GM12875 (cell line): ENCODE results near the gene TRPV4.
"Not testable (repeated sequence)": the region's sequence is repeated elsewhere in the genome, so short reads cannot be mapped to it uniquely, and the experiment has no call there.

Source experiments
- H3K4me3 ChIP-seq: one replicate; pipeline ENCODE4 v1.5.1; 2011; ENCODE audit warnings: low read depth, low read length, control low read depth
- TF ChIP-seq, protein P1 (sequence below): IDR thresholded peaks from 2 replicates; pipeline ENCODE4 v1.5.1; 2011; ENCODE audit warnings: low read depth, mild to moderate bottlenecking, control low read depth, inconsistent platforms, low read length, moderate library complexity, borderline replicate concordance; ENCODE audit not compliant: insufficient read depth

The TRPV4 gene

GRCh38 chr12:109868182-109869051 lies 35.2 kb upstream of the TRPV4 start:
- no peak overlapping the region for H3K4me3 ChIP-seq
- TF ChIP-seq, protein P1, sequence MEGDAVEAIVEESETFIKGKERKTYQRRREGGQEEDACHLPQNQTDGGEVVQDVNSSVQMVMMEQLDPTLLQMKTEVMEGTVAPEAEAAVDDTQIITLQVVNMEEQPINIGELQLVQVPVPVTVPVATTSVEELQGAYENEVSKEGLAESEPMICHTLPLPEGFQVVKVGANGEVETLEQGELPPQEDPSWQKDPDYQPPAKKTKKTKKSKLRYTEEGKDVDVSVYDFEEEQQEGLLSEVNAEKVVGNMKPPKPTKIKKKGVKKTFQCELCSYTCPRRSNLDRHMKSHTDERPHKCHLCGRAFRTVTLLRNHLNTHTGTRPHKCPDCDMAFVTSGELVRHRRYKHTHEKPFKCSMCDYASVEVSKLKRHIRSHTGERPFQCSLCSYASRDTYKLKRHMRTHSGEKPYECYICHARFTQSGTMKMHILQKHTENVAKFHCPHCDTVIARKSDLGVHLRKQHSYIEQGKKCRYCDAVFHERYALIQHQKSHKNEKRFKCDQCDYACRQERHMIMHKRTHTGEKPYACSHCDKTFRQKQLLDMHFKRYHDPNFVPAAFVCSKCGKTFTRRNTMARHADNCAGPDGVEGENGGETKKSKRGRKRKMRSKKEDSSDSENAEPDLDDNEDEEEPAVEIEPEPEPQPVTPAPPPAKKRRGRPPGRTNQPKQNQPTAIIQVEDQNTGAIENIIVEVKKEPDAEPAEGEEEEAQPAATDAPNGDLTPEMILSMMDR, result no peak

DNA sequence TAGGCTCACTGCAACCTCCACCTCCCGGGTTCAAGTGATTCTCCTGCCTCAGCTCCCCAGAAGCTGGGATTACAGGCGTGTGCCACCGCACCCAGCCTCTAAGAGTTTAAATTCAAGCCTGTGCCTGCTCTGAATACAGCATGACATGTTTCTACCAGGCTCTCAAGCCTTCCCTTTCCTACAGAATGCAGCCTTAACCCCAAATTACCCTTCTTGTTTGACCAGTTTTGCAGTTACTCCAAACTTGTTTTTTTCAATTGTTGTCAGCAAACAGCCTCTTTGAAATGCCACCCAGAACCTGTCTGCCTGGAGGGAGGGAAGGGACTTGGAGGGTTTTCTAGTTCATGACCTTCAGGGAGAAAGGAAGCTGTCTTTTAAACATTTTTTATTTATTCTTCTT lies 31.7 kb upstream of the TRPV4 start:
- TF ChIP-seq, protein P1, result no peak

DNA sequence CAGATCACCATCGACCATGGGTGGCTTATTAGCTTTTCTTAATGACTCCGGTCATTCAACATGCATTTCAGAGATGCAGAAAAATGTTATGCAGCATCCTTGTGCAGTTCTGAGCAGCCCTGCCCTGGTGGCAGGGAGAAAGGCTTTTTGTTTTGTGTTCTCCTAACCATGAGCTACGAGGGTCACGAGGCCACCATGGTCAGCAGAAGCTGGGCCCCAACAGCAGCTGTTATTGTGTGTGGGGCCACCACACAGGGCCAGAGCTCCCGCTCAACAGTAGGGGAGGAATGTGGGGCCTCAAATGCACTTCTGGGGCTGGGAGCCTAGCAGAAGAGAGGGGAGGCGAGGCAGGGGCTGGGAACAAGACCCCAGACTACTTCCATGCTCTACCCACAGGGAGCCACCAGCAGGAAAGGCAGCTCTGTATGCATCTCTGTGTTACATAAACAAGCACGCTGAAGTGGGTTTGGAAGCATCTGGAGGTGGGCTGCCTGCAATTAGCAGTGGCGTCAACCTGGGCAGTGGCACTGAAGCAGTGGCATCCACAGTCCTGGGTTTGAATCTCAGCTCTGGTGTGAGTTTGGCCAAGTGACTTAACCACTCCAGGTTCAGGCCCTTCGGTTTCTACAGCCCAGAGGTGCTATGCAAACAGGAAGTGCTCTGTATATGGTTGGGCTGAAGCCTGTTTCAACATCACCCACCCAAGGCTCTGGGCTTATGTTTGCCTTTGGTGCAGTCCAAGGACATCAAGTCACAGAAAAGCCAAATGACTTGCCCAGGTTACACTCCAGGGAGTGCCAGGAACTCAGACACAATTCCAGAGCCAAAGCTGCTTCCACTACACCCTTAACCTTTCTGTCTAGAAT lies 30.9 kb upstream of the TRPV4 start:
- TF ChIP-seq, protein P1, result no peak
- no peak overlapping the region for H3K4me3 ChIP-seq

More for the DNA sequence above, 31.7 kb upstream of the TRPV4 start:
- H3K4me3 ChIP-seq, result no peak overlapping the region

DNA sequence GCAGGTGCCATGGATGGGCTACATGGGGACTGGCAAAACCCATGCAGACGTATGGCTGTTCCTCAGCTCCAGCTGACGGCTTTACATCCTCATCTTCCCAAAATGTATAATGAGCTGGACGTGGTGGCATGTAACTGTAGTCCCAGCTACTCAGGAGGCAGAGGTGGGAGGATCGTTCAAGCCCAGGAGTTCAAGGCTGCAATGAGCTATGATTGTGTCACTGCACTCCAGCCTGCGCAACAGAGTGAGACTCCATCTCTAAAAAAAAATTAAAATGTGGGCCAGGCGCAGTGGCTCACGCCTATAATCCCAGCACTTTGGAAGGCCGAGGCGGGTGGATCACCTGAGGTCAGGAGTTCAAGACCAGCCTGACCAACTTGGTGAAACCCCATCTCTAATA lies 29.3 kb upstream of the TRPV4 start:
- not testable (repeated sequence) for H3K4me3 ChIP-seq

GRCh38 chr12:109861689-109862314 lies 28.6 kb upstream of the TRPV4 start:
- no peak overlapping the region for H3K4me3 ChIP-seq
- TF ChIP-seq, protein P1, result no peak

DNA sequence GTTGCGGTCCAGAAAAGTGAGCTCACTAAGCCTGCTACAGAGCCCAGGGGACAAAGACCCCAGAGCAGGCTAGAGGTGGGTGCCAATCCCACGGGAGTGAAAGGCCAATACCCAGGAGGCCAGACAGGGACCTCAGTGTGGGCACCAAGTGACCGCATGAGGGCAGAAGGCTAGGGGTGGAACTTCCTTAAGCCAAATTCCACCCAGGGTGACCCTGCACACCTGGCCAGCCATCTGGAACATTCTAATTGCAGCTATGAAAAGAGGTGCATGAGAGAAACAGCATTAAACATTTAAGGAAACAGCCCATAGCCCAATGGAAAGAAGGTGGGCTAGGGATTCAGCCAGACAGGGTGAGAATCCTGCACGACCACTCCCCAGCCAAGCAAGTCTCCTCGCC lies 27.8 kb upstream of the TRPV4 start:
- TF ChIP-seq, protein P1, result no peak
- H3K4me3 ChIP-seq, result no peak overlapping the region

- TF ChIP-seq, protein P1, result no peak
- no peak overlapping the region for H3K4me3 ChIP-seq
These were observed 25.6 kb upstream of the TRPV4 start for GRCh38 chr12:109858764-109859163.
